GM18511 (cell line): ENCODE measurements around the gene NKAIN1.
"Not testable (repeated sequence)": the region's sequence is repeated elsewhere in the genome, so short reads cannot be mapped to it uniquely, and the experiment has no call there.

Experiments
- ATAC-seq: cut with Tn5 transposase; IDR thresholded peaks from one replicate; pipeline ENCODE4 v1.9.1; 2021; ENCODE audit warnings: mild to moderate bottlenecking, moderate library complexity; ENCODE audit not compliant: unreplicated experiment

Gene NKAIN1

DNA sequence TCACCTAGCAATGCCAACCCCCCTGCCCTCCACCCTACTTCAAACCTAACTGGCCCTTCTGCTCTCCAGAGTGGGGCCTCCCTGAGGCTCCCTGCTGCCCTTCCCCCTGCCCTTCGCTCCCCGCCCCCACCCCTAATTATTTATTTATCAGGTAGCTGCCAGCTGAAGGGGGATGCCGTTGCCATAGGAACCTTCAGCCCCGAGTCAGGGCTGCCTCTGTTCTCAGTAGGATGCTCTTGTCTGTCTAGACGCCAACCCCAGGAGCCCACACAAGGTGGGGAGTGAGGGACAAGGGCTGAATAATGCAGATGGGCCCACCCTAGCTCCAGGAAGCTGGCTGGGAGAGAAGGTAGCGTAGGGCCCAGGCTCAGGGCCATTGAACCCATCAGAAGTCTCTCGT lies 41.1 kb downstream of the NKAIN1 start:
- no peak for ATAC-seq

DNA sequence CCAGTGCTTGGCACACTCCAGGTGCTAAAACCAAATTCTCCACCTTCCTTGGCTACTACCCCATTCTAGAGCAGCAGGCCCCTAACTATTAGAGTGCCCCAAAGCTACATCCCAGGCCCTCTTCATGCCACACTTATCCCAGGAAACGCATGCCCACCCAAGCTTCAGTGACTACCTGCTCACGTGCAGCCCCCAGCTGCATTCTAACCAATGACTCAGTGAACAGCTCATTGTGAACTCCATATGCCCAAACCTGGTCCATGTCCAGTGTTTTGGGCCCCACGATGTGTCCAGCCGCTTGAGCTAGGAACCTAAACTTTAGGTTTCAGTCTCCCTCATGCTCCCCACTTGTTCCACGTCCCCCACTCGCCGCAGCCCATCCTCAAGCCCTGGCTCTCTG lies 41.5 kb downstream of the NKAIN1 start:
- no peak for ATAC-seq

DNA sequence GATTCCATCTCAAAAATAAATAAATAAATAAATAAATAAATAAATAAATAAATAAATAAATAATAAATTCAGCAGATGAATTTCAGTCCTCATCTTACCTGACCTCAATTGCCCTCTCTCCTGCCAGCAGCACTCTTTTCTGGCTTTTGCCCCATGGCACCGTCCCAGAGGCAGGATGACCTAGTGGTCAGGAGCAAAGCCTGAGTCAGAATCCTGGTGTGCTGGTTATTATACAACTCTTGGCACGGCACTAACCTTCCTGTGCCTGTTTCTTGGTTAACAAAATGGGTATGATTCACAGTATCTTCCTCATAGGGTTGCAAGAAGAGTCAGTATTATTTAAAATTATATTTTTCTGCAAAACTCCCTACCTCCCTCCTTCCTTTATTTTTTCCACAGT lies 43.0 kb downstream of the NKAIN1 start:
- ATAC-seq = no peak

DNA sequence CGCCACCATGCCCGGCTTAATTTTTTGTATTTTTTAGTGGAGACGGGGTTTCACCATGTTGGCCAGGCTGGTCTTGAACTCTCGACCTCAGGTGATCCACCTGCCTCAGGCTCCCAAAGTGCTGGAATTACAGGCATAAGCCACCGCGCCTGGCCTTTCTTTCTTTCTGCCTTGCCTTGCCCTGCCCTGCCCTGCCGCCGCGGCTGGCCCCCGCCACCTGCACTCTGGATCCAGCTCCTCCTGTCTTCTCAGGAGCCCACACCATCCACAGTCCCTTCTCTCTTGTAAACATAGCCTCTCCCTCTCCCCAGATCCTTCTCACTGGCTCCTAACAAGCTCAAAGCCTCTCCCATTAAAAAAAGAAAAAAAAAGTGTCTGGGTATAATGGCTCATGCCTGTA lies 44.4 kb downstream of the NKAIN1 start:
- ATAC-seq = not testable (repeated sequence)

DNA sequence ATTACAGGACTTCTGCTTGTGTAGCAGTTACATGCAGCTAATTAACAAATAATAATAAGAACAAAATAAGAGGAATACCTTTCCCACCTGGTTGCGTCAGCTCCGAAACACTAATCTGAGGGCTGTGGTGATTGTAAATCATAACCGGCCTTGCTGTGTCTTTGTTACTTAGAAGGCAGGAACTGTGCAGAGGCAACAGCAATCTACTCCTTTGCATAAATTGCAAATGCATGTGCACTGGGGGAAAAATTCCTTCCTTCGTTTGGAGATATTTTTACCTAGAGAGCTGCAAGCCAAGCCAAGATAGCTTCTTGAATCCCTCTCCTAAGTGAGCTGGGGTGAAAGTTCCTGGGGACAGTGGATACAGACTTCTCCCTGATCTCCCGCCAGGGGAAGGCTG lies 46.0 kb downstream of the NKAIN1 start:
- no peak for ATAC-seq

DNA sequence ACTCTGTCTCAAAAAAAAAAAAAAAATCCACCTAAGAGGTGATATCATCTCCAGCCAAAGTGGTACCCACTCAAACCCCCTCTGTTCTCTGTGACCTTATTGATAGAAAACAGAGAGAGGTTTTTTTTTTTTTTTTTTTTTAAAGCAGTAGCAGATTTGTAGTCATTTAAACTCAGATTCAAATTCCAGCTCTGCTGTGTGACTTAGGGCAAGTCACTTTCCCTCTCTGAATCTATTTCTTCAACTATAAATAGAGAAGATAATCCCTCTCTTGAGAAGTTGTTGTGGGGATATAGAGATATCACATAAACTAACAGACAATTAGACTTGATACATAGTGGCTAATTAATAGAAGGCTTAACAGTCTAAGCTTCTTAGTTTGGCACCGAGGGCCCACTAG lies 48.4 kb downstream of the NKAIN1 start:
- no peak for ATAC-seq

DNA sequence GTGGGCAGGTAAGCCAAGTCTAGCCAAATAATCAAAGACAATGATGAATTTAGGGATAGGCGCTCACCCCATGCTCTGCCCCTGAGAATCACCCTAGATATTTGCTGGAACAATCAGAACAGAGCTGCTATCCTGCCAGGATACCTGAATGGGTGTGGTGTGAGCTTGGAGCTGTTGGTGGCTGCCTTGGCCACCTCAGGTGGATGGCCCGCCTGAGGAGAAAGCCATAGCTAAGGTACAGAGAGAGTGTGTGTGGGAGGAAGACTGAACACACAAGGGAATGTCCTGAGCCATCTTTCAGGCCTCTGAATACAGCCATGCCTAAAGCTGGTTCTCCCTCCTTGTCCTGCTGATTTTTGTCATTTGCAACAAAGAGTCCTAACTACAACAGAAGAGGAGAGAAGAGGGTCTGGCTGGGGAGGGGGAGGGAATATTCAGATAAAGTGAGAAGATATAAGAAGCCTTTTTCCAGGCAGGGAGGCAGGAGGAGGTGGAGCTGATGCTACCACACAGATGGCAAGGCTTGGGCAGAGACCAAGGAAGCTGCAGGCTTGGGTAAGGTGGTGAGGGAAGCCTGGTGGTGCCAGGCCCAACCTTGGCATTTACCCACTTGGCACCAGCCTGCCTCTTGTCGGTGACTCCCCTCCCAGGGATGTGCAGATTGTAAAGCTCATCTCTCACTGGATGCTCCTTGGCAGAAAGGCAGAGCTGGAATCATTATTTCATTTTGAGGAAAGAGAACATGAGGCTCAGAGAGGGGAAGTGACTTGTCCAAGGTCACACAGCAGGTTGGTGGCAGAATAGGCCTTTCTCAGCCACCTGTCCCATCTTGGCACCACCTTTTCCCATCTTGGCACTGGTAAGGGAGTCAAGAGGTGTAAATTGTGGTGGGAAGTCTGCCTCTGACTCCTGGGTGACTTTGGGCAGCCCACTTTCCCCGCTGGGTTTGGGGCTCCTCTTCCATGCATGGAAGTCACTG lies 49.7 kb downstream of the NKAIN1 start:
- no peak for ATAC-seq

DNA sequence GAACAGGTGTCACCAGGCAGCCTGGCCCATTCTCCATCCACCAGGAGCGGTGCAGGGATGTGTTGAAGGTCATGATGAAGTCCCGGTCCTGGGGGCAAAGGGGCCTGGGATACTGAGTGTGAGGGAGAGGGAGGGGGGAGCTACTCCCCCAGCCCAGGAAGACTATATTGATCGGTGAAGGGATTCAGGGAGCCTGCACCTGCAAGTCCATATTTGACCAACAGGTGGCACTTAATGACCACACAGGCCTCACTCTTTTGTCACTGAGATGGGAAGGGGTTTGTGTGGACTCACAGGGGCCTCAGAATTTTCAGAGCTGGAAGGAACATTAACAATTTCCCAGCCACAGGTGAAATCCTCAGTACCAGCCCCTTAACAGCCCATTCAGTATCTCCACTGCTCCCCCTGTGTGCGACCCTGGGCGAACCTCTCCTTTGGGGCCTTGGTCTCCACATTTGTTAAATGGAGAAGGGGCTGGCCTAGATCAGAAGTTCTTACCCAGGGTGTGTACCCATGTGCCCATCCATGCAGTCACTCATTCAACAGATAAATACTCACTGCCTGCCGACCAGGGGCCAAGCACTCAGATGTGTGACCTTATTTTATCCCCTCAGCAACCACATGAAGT lies 55.6 kb downstream of the NKAIN1 start:
- ATAC-seq = no peak

DNA sequence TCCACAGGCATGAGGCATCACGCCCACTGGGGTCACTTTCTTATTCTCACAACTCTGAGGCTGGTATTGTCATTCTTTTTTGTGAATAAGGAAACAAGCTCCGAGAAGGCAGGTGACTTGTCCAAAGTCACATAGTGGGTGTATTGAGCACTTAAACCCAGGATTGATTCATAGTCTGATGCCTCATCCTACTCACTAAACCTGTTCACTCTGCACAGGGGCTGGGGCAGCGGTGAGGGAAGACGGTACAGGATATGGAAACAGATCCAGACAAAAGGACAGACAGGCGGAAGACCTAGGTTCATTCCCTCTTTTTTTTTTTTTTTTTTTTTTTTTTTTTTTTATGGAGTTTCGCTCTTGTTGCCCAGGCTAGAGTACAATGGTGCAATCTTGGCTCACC lies 56.6 kb downstream of the NKAIN1 start:
- ATAC-seq = no peak

DNA sequence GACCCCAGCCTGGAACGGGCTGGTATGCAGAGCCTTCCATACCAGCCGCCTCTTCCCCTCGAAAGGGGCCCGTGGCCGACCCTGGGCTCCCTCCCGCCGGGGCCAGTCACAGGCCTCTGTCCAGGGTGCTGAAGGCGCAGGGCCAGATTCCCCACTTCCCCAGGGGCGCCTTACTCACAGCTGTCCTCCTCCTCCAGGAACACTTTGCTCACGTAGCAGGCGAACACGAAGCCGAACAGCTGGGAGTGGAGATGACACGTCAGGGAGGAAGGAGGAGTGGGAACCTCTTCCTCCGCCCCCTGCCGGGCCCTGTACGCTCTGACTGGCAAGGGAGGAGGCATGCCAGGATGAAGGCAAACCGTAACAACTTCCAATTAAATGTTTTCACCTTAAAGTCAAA lies 57.3 kb downstream of the NKAIN1 start:
- no peak for ATAC-seq

DNA sequence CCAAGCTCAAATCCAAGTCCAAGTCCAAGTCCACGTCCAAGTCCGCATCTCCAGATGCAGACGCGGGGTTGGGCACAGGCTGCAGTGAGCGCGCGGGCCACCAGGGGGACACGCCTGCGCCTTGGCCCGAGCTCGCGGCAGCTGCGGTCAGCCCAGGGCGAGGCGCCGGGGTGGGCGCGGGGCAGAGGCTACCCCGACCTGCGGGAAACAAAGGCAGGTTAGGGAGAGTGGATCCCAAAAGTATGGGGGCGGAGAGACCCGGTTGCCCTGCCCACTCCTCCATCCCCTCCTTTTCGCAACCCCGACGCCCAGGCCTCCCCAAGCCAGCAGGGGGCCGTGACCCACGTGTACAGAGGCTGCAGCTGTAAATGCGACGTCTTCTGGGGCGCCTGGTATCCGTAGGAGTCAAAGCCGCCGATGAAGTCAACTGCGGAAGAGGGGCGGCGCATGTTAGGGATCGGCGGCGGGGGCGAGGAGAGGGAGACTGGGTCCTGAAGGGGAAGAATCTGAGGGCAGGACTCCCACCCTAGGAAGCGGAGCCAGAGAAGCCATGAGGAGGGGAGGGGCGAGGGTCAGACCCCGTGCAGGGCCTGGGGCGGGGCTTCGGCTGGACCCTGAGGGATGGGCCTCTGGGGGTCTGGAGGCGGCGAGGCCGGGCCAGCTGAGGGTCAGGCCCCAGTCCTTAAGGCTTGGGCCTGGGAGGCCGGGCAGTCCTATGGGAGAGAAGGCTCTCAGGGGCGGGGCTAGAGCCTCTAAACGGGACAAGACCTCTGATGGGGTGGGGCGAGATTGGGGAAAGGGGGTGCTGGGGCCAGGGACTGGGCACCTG lies 58.0 kb downstream of the NKAIN1 start:
- ATAC-seq = no peak

DNA sequence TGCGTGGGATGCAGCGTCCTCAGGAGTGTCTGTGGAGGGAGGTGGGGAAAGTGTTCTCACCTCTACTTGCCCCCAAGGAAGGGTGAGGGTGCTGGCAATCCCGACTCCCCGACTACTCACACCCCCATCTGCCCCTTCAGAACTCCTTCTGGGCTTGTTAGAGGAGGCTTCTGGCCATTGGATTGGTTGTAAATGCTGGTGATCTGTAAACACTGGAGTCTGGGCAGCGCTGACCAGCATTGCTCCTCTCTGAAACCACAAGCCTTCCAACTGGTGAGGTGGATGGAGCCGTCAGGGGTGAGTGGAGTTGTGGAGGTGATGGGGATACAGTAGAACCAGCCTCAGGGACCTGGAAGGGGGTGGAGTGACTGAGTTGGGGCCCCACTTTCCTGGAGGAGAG lies 59.3 kb downstream of the NKAIN1 start:
- no peak for ATAC-seq

DNA sequence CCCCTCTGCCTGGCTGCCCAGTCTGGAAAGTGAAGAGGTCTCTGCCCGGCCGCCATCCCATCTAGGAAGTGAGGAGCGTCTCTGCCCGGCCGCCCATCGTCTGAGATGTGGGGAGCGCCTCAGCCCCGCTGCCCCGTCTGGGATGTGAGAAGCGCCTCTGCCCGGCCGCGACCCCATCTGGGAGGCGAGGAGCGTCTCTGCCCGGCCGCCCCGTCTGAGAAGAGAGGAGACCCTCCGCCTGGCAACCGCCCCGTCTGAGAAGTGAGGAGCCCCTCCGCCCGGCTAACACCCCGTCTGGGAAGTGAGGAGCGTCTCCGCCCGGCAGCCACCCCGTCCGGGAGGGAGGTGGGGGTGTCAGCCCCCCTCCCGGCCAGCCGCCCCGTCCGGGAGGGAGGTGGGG lies 63.4 kb downstream of the NKAIN1 start:
- not testable (repeated sequence) for ATAC-seq

DNA sequence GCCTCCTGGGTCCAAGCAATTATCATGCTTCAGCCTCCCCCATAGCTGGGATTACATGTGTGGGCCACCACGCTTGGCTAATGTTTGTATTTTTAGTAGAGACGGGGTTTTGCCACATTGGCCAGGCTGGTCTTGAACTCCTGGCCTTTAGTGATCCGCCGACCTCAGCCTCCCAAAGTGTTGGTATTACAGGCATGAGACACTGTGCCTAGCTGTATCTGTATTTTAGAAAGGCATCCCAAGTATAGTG lies 69.3 kb downstream of the NKAIN1 start:
- no peak for ATAC-seq

DNA sequence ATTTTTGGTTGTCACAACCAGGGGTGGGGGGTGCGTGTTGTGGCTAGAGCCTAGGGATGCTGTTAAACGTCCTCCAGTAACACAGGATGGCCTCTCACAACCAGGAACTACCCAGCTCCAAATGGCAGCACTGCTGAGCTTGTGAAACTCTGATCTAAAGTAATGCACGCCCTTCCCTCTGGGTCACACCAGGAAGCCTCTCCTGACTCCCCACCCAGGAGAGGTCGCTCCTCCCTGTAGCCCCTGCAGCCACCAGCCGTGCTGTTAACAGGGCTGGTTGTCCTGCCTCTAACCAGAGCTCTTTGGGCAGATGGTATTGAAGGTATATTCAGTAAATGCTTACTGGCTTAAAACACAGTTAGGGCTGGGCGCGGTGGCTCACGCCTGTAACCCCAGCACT lies 73.2 kb downstream of the NKAIN1 start:
- ATAC-seq = no peak

DNA sequence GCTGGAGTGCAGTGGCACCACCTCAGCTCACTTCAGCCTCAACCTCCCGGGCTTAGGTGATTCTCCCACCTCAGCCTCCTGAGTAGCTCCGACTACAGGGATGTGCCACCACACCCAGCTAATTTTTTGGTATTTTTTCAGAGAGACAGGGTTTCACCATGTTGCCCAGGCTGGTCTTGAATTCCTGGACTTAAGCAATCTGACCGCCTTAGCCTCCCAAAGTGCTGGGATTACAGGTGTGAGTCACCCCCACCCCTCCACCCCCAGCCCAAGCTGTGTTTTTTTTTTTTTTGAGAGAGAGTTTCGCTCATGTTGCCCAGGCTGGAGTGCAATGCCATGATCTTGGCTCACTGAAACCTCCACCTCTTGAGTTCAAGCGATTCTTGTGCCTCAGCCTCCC lies 75.4 kb downstream of the NKAIN1 start:
- no peak for ATAC-seq

DNA sequence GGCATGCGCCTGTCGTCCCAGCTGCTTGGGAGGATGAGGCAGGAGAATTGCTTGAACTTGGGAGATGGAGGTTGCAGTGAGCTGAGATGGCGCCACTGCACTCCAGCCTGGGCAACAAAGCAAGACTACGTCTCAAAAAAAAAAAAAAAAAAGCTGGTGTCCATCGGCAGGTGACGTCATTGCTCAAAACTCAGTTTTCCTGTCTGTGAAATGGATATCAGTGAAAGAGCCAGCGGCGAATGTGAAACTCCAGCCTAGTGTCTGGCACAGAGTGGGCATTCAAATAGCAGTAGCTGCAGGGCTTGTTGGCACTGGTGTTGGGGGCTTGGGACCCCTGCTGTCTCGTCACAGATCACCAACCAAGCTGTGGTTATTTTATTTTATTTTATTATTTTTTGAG lies 75.8 kb downstream of the NKAIN1 start:
- ATAC-seq = no peak

DNA sequence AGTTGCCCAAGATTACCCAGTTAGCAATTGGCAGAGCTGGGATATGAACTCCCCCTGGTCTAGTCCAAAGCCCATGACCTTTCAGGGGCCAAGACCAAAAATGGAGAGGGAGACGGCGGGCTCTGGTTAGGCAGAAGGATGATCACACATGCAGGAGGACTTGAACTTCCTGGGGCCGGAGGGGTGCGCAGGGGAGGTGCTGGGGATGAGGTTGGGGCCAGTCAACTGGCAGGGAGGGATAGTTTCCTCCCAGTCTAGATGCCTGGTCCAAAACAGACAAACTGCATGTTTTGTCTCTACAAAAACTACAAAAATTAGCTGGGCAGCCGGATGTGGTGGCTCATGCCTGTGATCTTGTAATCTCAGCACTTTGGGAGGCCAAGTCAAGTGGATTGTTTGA lies 78.1 kb downstream of the NKAIN1 start:
- no peak for ATAC-seq

DNA sequence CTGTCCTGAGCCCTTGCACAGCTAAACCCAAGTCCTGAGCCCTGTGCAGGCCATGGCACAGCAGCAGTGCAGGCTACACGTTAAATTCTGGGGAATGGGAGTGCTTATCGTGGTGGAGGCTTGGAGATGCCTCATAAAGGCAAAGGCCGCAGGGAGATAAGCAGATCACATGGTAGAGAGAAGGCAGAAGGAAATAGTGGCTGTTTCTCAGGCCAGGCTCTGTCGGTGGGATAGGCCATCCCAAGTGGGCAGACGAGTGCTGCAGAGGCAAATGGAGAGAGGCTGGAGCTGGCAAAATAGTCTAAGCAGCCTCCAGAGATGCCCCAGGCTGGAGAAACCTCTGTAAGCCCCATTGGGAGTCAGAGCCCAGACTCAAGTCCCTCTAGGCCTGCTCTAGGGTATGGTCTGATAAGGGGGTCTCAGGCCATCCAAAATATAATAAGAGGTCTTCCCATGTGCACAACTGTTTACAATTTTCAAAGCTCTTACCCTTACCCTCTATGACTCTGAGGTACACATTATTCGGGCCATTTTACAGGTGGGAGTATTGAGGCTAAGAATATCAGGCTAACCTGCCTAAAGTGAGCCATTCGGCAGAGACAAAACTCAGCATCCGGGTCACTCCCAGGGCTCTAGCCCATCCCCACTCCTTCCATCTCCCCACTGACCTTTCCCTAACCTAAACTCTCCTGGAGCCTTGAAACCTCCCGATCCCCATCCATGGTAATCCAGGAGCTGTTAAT lies 79.6 kb downstream of the NKAIN1 start:
- no peak for ATAC-seq

DNA sequence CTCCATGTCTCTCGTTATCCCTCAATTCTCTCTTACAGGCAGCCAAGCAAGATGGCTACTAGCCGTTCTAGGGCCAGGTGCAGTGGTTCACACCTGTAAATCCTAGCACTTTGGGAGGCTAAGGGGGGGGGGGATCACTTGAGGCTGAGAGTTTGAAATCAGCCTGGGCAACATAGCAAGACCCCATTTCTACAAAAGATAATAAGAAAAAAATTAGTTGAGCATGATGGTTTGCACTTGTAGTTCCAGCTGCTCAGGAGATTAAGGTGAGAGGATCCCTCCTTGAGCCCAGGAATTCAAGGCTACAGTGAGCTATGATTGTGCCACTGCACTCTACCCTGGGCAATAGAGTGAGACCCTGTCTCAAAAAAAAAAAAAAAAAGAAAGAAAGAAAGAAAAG lies 80.4 kb downstream of the NKAIN1 start:
- no peak for ATAC-seq

DNA sequence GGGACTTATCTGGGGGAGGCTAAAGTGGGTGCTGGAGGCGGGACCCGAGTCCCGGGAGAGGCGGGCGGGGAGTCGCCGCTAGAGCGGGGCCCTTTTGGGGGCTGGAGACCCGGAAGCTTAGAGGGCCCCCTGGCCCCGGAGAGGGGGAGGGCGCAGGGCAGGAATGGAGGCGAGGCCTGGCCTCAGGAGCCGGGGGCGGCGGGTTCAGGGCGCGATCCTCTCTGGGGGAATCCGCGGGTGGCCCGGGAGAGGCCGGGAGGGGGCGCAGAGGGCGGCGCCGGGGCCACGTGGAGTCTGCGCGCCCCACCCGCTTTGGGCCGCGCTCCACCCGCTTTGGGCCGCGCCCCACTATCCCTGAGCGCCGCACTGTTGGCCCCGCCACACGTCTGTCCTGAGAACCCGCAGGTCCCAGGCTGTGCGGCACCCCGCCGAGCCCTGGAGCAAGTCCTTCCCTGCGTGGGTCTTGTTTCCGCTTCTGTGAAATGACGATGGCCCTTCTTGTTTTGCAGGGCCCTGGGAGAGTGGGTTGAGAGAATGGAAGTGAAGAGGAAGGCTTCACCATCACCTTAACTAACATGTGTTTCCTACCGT lies 84.4 kb downstream of the NKAIN1 start:
- ATAC-seq = peak; percentile 82
